Raji (cell line): ENCODE results near the gene HFM1.

Experiments used
- POLR2A ChIP-seq: IDR thresholded peaks from 2 replicates; pipeline ENCODE4 v1.6.1; 2011; ENCODE audit warnings: low read depth, low read length, control low read depth; ENCODE audit not compliant: insufficient read depth

The HFM1 gene

GRCh38 chr1:91282695-91283420 lies 121.8 kb downstream of the HFM1 start:
- TF ChIP-seq POLR2A = no peak

GRCh38 chr1:91281782-91282181 lies 122.9 kb downstream of the HFM1 start:
- TF ChIP-seq POLR2A = no peak

- no peak for TF ChIP-seq POLR2A
Observed at GRCh38 chr1:91278754-91279153, 125.9 kb downstream of the HFM1 start.

- no peak for TF ChIP-seq POLR2A
Observed at GRCh38 chr1:91273875-91274274, 130.8 kb downstream of the HFM1 start.

- TF ChIP-seq POLR2A = no peak
Observed at GRCh38 chr1:91261655-91262054, 143.0 kb downstream of the HFM1 start.

- TF ChIP-seq POLR2A = no peak
Observed at GRCh38 chr1:91245435-91245834, 159.2 kb downstream of the HFM1 start.

GRCh38 chr1:91244737-91245136 lies 159.9 kb downstream of the HFM1 start:
- no peak for TF ChIP-seq POLR2A

- no peak for TF ChIP-seq POLR2A
Observed at GRCh38 chr1:91243171-91243570, 161.5 kb downstream of the HFM1 start.

GRCh38 chr1:91234181-91234580 lies 170.5 kb downstream of the HFM1 start:
- TF ChIP-seq POLR2A = no peak

GRCh38 chr1:91226741-91227140 lies 177.9 kb downstream of the HFM1 start:
- TF ChIP-seq POLR2A = no peak

GRCh38 chr1:91224878-91225277 lies 179.8 kb downstream of the HFM1 start:
- no peak for TF ChIP-seq POLR2A

GRCh38 chr1:91221017-91221416 lies 183.6 kb downstream of the HFM1 start:
- no peak for TF ChIP-seq POLR2A

- no peak for TF ChIP-seq POLR2A
Observed at GRCh38 chr1:91217911-91218310, 186.7 kb downstream of the HFM1 start.
